ENCODE results near the gene TMPRSS4. TPM values are rescaled to one million over a fixed set of nuclear protein-coding genes. Genes with fewer than 3 reads are reported as not detected.

Gene TMPRSS4
- total RNA-seq, 3 donors from 2014 or later, result 0.98 TPM; not detected in 2

DNA sequence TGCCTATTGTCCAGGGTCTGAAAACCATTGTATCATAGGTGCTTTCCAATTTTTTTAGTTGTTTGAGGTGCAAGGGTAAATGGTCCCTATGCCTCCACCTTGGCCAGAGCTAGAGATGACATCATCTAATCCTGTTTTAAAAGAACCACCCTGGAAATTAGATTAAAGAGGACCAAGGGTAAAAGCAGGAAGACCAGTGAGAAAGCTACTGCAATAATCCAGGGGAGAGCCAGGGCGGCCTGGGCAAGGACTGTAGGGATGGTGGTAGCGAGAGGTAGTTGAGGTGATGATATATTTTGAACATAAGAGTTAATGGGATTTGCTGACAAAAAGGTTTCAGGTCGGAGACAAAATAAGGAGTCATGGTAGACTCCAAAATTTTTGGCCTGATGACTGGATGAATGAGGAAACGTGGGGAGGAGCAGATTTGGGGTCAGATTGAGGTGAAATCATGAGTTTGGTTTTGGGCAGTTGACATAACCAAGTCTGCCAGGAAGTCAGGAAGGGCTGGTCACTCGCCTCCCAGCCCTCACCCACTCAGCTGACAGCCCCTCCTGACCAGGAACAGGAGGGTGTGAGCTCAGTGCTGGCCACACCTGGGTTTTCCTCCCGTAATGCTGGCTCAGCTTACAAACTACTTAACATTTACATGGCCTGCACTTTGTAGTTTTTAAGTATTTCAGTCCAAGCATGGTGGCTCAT, 52.7 kb downstream of the TMPRSS4 start:
- TF ChIP-seq POLR2AphosphoS5 (IDR thresholded peaks at IDR 0.05), result no peak
- no peak overlapping the region for H3K4me3 ChIP-seq
- no peaks in the 10 kb centered on the region for H3K36me3 ChIP-seq
- no peaks in the 10 kb centered on the region for H3K27me3 ChIP-seq
- H3K4me1 ChIP-seq, result no peaks in the 10 kb centered on the region
- no peak overlapping the region for H3K27ac ChIP-seq
- intact Hi-C loops (cut with DNase I; ENCODE audit: low total_unique reads), result no loop called here
- H3K9me3 ChIP-seq, result no peaks in the 10 kb centered on the region
- no peak for DNase-seq (ENCODE audit: low spot score in 2 of 2)

DNA sequence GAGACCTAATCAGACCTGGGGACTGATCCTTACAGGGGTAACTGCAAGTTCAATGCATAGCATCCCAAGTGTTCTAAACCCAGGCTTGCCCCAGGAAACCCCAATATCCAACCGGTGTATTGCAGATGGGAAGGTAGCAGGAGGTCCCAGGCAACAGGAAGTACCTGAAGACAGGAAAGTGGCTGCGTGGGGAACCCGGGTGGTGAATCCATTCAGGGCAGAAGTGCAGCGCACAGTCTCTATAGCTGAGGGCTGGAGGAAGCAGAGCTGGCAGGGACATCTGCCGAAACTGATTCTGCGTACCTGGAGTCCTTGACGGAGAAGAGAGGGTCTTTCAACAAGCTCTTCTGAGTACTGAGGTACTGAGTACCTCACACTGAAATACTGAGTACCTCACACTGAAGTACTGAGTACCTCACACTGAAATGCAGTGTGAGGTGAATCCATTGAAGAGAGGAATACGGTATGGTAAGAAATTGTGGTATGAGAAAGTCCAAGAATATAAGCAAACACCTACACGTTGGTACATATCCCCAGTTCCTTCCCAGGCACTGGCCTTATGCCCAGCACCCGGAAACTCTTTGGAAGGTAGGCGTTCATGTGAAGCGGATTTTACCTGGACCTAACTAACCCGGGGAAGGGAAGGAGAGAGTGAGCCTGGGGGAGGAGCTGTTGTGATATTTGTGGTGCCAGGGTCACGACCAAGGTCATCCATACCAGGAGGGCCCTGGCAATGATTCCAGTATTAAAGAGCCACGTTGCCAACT, 55.7 kb downstream of the TMPRSS4 start:
- no peaks in the 10 kb centered on the region for H3K9me3 ChIP-seq
- no peaks in the 10 kb centered on the region for H3K4me1 ChIP-seq
- no peak overlapping the region for H3K27ac ChIP-seq
- intact Hi-C loops (cut with DNase I; ENCODE audit: low total_unique reads), result no loop called here
- TF ChIP-seq POLR2AphosphoS5 (IDR thresholded peaks at IDR 0.05) (no peak), POLR2A (IDR thresholded peaks at IDR 0.05) (no peak)
- TF ChIP-seq, protein P1, sequence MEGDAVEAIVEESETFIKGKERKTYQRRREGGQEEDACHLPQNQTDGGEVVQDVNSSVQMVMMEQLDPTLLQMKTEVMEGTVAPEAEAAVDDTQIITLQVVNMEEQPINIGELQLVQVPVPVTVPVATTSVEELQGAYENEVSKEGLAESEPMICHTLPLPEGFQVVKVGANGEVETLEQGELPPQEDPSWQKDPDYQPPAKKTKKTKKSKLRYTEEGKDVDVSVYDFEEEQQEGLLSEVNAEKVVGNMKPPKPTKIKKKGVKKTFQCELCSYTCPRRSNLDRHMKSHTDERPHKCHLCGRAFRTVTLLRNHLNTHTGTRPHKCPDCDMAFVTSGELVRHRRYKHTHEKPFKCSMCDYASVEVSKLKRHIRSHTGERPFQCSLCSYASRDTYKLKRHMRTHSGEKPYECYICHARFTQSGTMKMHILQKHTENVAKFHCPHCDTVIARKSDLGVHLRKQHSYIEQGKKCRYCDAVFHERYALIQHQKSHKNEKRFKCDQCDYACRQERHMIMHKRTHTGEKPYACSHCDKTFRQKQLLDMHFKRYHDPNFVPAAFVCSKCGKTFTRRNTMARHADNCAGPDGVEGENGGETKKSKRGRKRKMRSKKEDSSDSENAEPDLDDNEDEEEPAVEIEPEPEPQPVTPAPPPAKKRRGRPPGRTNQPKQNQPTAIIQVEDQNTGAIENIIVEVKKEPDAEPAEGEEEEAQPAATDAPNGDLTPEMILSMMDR (IDR thresholded peaks at IDR 0.05), result no peak
- no peaks in the 10 kb centered on the region for H3K27me3 ChIP-seq
- no peak overlapping the region for H3K4me3 ChIP-seq
- H3K36me3 ChIP-seq, result no peaks in the 10 kb centered on the region
- no peak for DNase-seq (ENCODE audit: low spot score in 2 of 2)

DNA sequence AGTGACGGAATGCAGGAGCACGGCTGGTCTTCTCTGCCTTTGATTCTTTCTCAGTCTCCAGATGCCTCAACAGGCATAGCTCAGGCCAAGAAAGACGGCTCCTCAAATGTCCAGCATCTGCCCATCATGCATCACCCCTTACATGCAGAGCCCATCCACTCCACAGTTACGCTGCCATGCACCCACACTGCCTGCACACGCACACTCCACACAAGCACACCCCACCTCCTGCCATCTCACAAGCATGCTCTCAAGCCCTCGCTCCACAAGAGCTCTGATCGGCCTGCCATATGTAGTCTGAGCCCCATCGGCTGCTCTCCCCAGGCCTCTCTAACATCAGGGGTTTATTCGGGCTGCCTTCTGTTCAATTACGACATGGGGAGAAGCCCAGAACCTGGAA, 56.9 kb downstream of the TMPRSS4 start:
- Histone ChIP-seq H3K36me3 (no peaks in the 10 kb centered on the region), H3K9me3 (no peaks in the 10 kb centered on the region), H3K4me1 (no peaks in the 10 kb centered on the region), H3K27ac (no peak overlapping the region), H3K4me3 (no peak overlapping the region), H3K27me3 (no peaks in the 10 kb centered on the region)
- TF ChIP-seq POLR2AphosphoS5 (IDR thresholded peaks at IDR 0.05) (no peak), POLR2A (IDR thresholded peaks at IDR 0.05) (no peak)
- TF ChIP-seq, protein P1 (IDR thresholded peaks at IDR 0.05), result no peak
- intact Hi-C loops (cut with DNase I; ENCODE audit: low total_unique reads), result no loop called here
- no peak for DNase-seq (ENCODE audit: low spot score in 2 of 2)

DNA sequence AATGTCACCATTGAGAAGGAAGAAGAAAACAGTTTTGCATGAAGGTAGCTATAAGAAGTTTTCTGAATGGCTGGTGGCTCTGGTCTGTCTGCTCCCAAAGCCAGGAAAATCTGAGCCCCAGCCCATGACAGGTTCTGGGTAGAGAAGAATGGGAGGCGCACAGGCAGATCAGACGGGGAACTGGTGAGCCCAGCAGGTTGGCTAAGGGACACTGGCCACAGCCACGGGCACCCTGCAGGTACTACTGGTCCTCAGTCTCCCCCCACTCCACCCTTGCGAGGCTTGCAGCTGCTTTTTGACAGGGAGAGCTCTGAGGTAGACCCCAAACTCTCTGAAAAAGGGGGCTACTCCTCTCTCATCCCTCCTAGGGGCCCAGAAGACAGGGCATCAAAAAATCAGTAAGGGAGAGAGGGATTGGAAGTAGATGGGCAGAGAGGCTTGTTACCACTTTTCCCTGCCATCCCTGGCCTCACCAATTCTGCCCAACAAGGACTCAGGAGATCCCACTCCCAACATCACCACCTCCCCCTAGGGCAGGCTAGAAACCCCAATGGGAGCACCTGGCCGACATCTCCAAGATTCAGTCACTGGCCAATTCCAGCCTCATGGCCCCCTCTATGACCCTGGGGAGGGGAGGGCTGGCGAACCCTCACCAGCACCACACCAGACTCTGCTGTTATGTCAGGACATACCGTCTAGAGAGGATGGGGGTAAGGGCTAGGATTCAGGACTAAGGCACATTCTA, 58.3 kb downstream of the TMPRSS4 start:
- Histone ChIP-seq H3K9me3 (no peaks in the 10 kb centered on the region), H3K4me3 (no peak overlapping the region), H3K27ac (no peak overlapping the region), H3K36me3 (no peaks in the 10 kb centered on the region), H3K27me3 (no peaks in the 10 kb centered on the region), H3K4me1 (no peaks in the 10 kb centered on the region)
- TF ChIP-seq POLR2AphosphoS5 (IDR thresholded peaks at IDR 0.05) (no peak), POLR2A (IDR thresholded peaks at IDR 0.05) (no peak)
- TF ChIP-seq, protein P1 (IDR thresholded peaks at IDR 0.05), result no peak
- intact Hi-C loops (cut with DNase I; ENCODE audit: low total_unique reads), result loop anchor here (5.0 kb wide), 1 partner anchor 62 kb away; no protein-coding TSS in a partner anchor
- no peak for DNase-seq (ENCODE audit: low spot score in 2 of 2)

DNA sequence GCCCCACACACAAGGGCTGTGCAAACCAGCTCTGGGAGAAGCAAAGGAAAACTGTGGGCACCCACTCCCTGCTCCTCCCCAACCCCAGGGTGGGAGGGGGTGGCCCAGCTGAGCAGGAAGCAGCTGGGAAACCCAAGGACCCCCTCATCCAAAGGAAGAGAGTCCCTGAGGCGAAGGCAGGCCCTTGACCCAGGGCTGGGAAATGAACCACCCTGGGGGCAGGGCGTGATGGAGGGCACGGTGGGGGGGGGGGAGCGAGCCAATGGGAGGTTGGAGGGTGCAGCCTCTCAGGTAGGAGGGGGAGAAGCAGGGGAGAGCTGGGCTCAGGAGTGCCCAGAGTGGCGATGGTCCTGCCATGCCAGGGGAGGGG, 58.9 kb downstream of the TMPRSS4 start:
- Histone ChIP-seq H3K4me3 (no peak overlapping the region), H3K27me3 (no peaks in the 10 kb centered on the region), H3K9me3 (no peaks in the 10 kb centered on the region), H3K36me3 (no peaks in the 10 kb centered on the region), H3K4me1 (no peaks in the 10 kb centered on the region), H3K27ac (no peak overlapping the region)
- TF ChIP-seq POLR2AphosphoS5 (IDR thresholded peaks at IDR 0.05) (no peak), POLR2A (IDR thresholded peaks at IDR 0.05) (no peak)
- TF ChIP-seq, protein P1 (IDR thresholded peaks at IDR 0.05), result no peak
- intact Hi-C loops (cut with DNase I; ENCODE audit: low total_unique reads), result loop anchor here (5.0 kb wide), 1 partner anchor 62 kb away; no protein-coding TSS in a partner anchor
- no peak for DNase-seq (ENCODE audit: low spot score in 2 of 2)

Data from breast epithelium (tissue), 4 donors.